ENCODE results near the gene IRS1.

IRS1 gene

GRCh38 chr2:226798422-226799210, 1.0 kb downstream of the IRS1 start:
- peaks cover 67% of the 10 kb centered on the region for H3K27me3 Mint-ChIP-seq
- peaks cover 32% of the 10 kb centered on the region for H3K4me1 Mint-ChIP-seq (ENCODE audit: low read depth)
- intact Hi-C loops (cut with micrococcal nuclease), result no loop called here

GRCh38 chr2:226797989-226798421, 1.6 kb downstream of the IRS1 start:
- Mint-ChIP-seq H3K4me1 (ENCODE audit: low read depth) (peaks cover 32% of the 10 kb centered on the region), H3K27me3 (peaks cover 63% of the 10 kb centered on the region), H3K27ac (no peak overlapping the region), H3K4me3 (no peak overlapping the region), H3K9me3 (no peaks in the 10 kb centered on the region), H3K36me3 (ENCODE audit: low read depth) (no peaks in the 10 kb centered on the region)
- intact Hi-C loops (cut with micrococcal nuclease), result no loop called here

More at GRCh38 chr2:226798422-226799210, 1.0 kb downstream of the IRS1 start:
- no peaks in the 10 kb centered on the region for H3K36me3 Mint-ChIP-seq (ENCODE audit: low read depth)
- peak overlapping the region; percentile 75 for H3K4me3 Mint-ChIP-seq
- no peaks in the 10 kb centered on the region for H3K9me3 Mint-ChIP-seq
- no peak overlapping the region for H3K27ac Mint-ChIP-seq

- Mint-ChIP-seq H3K27me3 (peaks cover 62% of the 10 kb centered on the region), H3K4me1 (ENCODE audit: low read depth) (peaks cover 33% of the 10 kb centered on the region), H3K4me3 (peak overlapping the region; percentile 2), H3K9me3 (no peaks in the 10 kb centered on the region), H3K27ac (no peak overlapping the region), H3K36me3 (ENCODE audit: low read depth) (no peaks in the 10 kb centered on the region)
- intact Hi-C loops (cut with micrococcal nuclease), result no loop called here
Observed at GRCh38 chr2:226797289-226797988, 2.2 kb downstream of the IRS1 start.

GRCh38 chr2:226796840-226797288, 2.8 kb downstream of the IRS1 start:
- Mint-ChIP-seq H3K9me3 (no peaks in the 10 kb centered on the region), H3K4me3 (no peak overlapping the region), H3K36me3 (ENCODE audit: low read depth) (no peaks in the 10 kb centered on the region), H3K4me1 (ENCODE audit: low read depth) (peaks cover 38% of the 10 kb centered on the region), H3K27ac (no peak overlapping the region), H3K27me3 (peaks cover 66% of the 10 kb centered on the region)
- intact Hi-C loops (cut with micrococcal nuclease), result no loop called here

- no peak overlapping the region for H3K27ac Mint-ChIP-seq
- H3K27me3 Mint-ChIP-seq, result peaks cover 61% of the 10 kb centered on the region
- no peak overlapping the region for H3K4me3 Mint-ChIP-seq
Observed at GRCh38 chr2:226796012-226796839, 3.4 kb downstream of the IRS1 start.

GRCh38 chr2:226795281-226796011, 4.2 kb downstream of the IRS1 start:
- Mint-ChIP-seq H3K4me1 (ENCODE audit: low read depth) (peaks cover 30% of the 10 kb centered on the region), H3K9me3 (no peaks in the 10 kb centered on the region), H3K27ac (no peak overlapping the region)

More at GRCh38 chr2:226796012-226796839, 3.4 kb downstream of the IRS1 start:
- Mint-ChIP-seq H3K36me3 (ENCODE audit: low read depth) (peaks cover 5% of the 10 kb centered on the region), H3K4me1 (ENCODE audit: low read depth) (peaks cover 34% of the 10 kb centered on the region), H3K9me3 (no peaks in the 10 kb centered on the region)
- intact Hi-C loops (cut with micrococcal nuclease), result no loop called here

GRCh38 chr2:226794751-226795171, 4.9 kb downstream of the IRS1 start:
- peaks cover 53% of the 10 kb centered on the region for H3K27me3 Mint-ChIP-seq
- H3K4me3 Mint-ChIP-seq, result no peak overlapping the region
- H3K36me3 Mint-ChIP-seq (ENCODE audit: low read depth), result peaks cover 9% of the 10 kb centered on the region
- H3K4me1 Mint-ChIP-seq (ENCODE audit: low read depth), result peaks cover 26% of the 10 kb centered on the region
- H3K27ac Mint-ChIP-seq, result no peak overlapping the region
- H3K9me3 Mint-ChIP-seq, result no peaks in the 10 kb centered on the region
- intact Hi-C loops (cut with micrococcal nuclease), result loop anchor here (5.0 kb wide), 1 partner anchor 43 kb away; the partner anchor contains the start of gene RHBDD1

More at GRCh38 chr2:226795281-226796011, 4.2 kb downstream of the IRS1 start:
- Mint-ChIP-seq H3K4me3 (no peak overlapping the region), H3K36me3 (ENCODE audit: low read depth) (peaks cover 9% of the 10 kb centered on the region), H3K27me3 (peaks cover 56% of the 10 kb centered on the region)
- intact Hi-C loops (cut with micrococcal nuclease), result no loop called here

GRCh38 chr2:226794196-226794661, 5.4 kb downstream of the IRS1 start:
- no peak overlapping the region for H3K27ac Mint-ChIP-seq

GRCh38 chr2:226793646-226794045, 6.0 kb downstream of the IRS1 start:
- Mint-ChIP-seq H3K27ac (no peak overlapping the region), H3K4me1 (ENCODE audit: low read depth) (peaks cover 18% of the 10 kb centered on the region), H3K36me3 (ENCODE audit: low read depth) (peaks cover 9% of the 10 kb centered on the region), H3K27me3 (peaks cover 49% of the 10 kb centered on the region), H3K9me3 (no peaks in the 10 kb centered on the region), H3K4me3 (no peak overlapping the region)
- intact Hi-C loops (cut with micrococcal nuclease), result loop anchor here (5.0 kb wide), 1 partner anchor 44 kb away; the partner anchor contains the start of gene RHBDD1

More at GRCh38 chr2:226794196-226794661, 5.4 kb downstream of the IRS1 start:
- intact Hi-C loops (cut with micrococcal nuclease), result loop anchor here (5.0 kb wide), 1 partner anchor 43 kb away; the partner anchor contains the start of gene RHBDD1
- no peak overlapping the region for H3K4me3 Mint-ChIP-seq
- peaks cover 24% of the 10 kb centered on the region for H3K4me1 Mint-ChIP-seq (ENCODE audit: low read depth)
- no peaks in the 10 kb centered on the region for H3K9me3 Mint-ChIP-seq
- H3K36me3 Mint-ChIP-seq (ENCODE audit: low read depth), result peaks cover 9% of the 10 kb centered on the region
- H3K27me3 Mint-ChIP-seq, result peaks cover 51% of the 10 kb centered on the region

- Mint-ChIP-seq H3K27me3 (peaks cover 36% of the 10 kb centered on the region), H3K9me3 (no peaks in the 10 kb centered on the region), H3K27ac (peak overlapping the region; percentile 95), H3K36me3 (ENCODE audit: low read depth) (peaks cover 9% of the 10 kb centered on the region), H3K4me3 (peak overlapping the region; percentile 89), H3K4me1 (ENCODE audit: low read depth) (peaks cover 11% of the 10 kb centered on the region)
- intact Hi-C loops (cut with micrococcal nuclease), result loop anchor here (5.0 kb wide), 1 partner anchor 45 kb away; the partner anchor contains the start of gene RHBDD1
Observed at GRCh38 chr2:226792155-226792881, 7.3 kb downstream of the IRS1 start.

- Mint-ChIP-seq H3K27ac (peak overlapping the region; percentile 95), H3K4me1 (ENCODE audit: low read depth) (peaks cover 11% of the 10 kb centered on the region), H3K36me3 (ENCODE audit: low read depth) (peaks cover 9% of the 10 kb centered on the region), H3K27me3 (peaks cover 34% of the 10 kb centered on the region), H3K9me3 (no peaks in the 10 kb centered on the region), H3K4me3 (peak overlapping the region; percentile 89)
- intact Hi-C loops (cut with micrococcal nuclease), result loop anchor here (5.0 kb wide), 1 partner anchor 46 kb away; the partner anchor contains the start of gene RHBDD1
Observed at GRCh38 chr2:226791487-226792081, 8.0 kb downstream of the IRS1 start.

GRCh38 chr2:226791056-226791486, 8.5 kb downstream of the IRS1 start:
- H3K4me3 Mint-ChIP-seq, result peak overlapping the region; percentile 89
- H3K36me3 Mint-ChIP-seq (ENCODE audit: low read depth), result peaks cover 9% of the 10 kb centered on the region
- H3K9me3 Mint-ChIP-seq, result no peaks in the 10 kb centered on the region
- intact Hi-C loops (cut with micrococcal nuclease), result loop anchor here (5.0 kb wide), 1 partner anchor 46 kb away; the partner anchor contains the start of gene RHBDD1
- peak overlapping the region; percentile 95 for H3K27ac Mint-ChIP-seq
- peaks cover 31% of the 10 kb centered on the region for H3K27me3 Mint-ChIP-seq
- peaks cover 11% of the 10 kb centered on the region for H3K4me1 Mint-ChIP-seq (ENCODE audit: low read depth)
